Measurements from ENCODE around the gene RSPH9. TPM values are rescaled to one million over a fixed set of nuclear protein-coding genes. Genes with fewer than 3 reads are reported as not detected.
A peak's percentile ranks its signal among the peaks of the same experiment; 100 is the strongest.
"Not testable (repeated sequence)": the region's sequence is repeated elsewhere in the genome, so short reads cannot be mapped to it uniquely, and the experiment has no call there.

Gene RSPH9
- total RNA-seq, 2 donors from 2014 or later, result not detected

- H3K9me3 ChIP-seq, result no peaks in the 10 kb centered on the region
- H3K36me3 ChIP-seq, result no peaks in the 10 kb centered on the region
- H3K4me1 ChIP-seq, result peaks cover 10% of the 10 kb centered on the region
- intact Hi-C loops (cut with DNase I), result no loop called here
- no peak for TF ChIP-seq CTCF (IDR thresholded peaks at IDR 0.05)
- H3K27me3 ChIP-seq, result no peaks in the 10 kb centered on the region
- no peak for DNase-seq
- H3K9ac ChIP-seq (ENCODE audit: low read depth in 2 of 2, low read length in 2 of 2), result no peak overlapping the region
- H3K27ac ChIP-seq, result no peak overlapping the region
- H3K4me3 ChIP-seq, result no peak overlapping the region
These were observed 52.6 kb downstream of the RSPH9 start for GRCh38 chr6:43697421-43697820.

- no peaks in the 10 kb centered on the region for H3K9me3 ChIP-seq
- H3K27me3 ChIP-seq, result no peaks in the 10 kb centered on the region
- peak overlapping the region; percentile 41 to 57 for H3K9ac ChIP-seq (ENCODE audit: low read depth in 2 of 2, low read length in 2 of 2)
- intact Hi-C loops (cut with DNase I), result no loop called here
- no peaks in the 10 kb centered on the region for H3K36me3 ChIP-seq
- H3K27ac ChIP-seq, result peak overlapping the region; percentile 70
- TF ChIP-seq CTCF (IDR thresholded peaks at IDR 0.05), result no peak
- no peak overlapping the region for H3K4me3 ChIP-seq
- H3K4me1 ChIP-seq, result peaks cover 16% of the 10 kb centered on the region
- DNase-seq, result peak; percentile 57
These were observed 53.9 kb downstream of the RSPH9 start for GRCh38 chr6:43698584-43699349.

DNA sequence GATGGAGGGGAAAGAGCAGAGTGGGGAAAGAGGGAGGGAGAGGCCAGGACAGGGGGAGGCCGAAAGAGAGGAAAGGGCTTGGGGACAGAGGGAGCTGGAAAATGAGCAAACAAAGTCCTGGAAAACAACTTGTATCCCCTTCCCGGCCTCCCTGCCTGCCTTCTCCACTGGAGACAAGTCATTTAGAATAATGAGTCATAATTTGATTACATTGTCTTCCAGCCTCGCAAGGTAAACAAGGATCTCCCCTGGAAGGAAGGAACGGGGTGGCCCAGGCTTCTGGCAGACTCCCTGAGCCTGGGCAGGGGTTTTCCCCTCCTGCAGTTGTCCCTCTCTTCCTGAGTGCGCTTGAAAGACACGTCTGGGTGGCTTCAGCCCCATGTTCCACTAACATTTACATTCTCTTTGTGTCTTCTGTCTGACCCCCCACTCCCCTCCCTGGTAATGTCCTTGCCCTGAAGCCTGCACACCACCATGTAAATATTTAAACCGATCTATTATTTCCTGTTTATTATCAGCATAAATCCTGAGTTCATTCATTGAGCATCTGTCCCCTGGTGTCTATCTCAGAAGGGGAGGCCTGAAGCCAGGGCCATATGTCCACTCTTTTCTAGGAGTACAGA, 54.8 kb downstream of the RSPH9 start:
- DNase-seq, result peak; percentile 78
- intact Hi-C loops (cut with DNase I), result no loop called here
- Histone ChIP-seq H3K9me3 (no peaks in the 10 kb centered on the region), H3K4me1 (peaks cover 16% of the 10 kb centered on the region), H3K4me3 (no peak overlapping the region), H3K27ac (peak overlapping the region; percentile 70), H3K9ac (ENCODE audit: low read depth in 2 of 2, low read length in 2 of 2) (peak overlapping the region in 1 of 2 donors; percentile 57), H3K36me3 (no peaks in the 10 kb centered on the region), H3K27me3 (no peaks in the 10 kb centered on the region)
- no peak for TF ChIP-seq CTCF (IDR thresholded peaks at IDR 0.05)

- intact Hi-C loops (cut with DNase I); H3K9me3 ChIP-seq; H3K4me3 ChIP-seq; DNase-seq; H3K27me3 ChIP-seq; H3K27ac ChIP-seq; H3K36me3 ChIP-seq; H3K9ac ChIP-seq (ENCODE audit: low read depth in 2 of 2, low read length in 2 of 2): not testable (repeated sequence)
- peaks cover 16% of the 10 kb centered on the region for H3K4me1 ChIP-seq
These were observed 56.2 kb downstream of the RSPH9 start for GRCh38 chr6:43700939-43701560.

DNA sequence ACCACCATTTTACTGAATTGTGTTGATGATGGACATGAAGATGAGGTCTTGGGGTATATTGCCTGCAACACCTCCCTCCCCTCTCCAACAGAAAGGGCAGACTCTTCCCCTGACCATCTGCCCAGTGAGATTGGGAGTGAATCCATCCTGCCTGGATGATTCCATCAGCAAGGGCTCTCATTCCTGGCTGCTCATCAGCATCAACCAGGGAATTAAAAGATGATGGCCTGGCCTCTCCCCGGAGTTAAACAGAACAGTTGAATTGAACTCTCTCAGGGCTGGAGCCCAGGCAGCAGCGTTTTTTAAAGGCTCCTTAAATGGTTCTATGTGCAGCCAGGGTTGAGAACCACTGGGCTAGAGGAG, 57.3 kb downstream of the RSPH9 start:
- peak overlapping the region; percentile 75 for H3K27ac ChIP-seq
- H3K27me3 ChIP-seq, result no peaks in the 10 kb centered on the region
- intact Hi-C loops (cut with DNase I), result no loop called here
- peak overlapping the region in 1 of 2 donors; percentile 30 for H3K9ac ChIP-seq (ENCODE audit: low read depth in 2 of 2, low read length in 2 of 2)
- H3K4me1 ChIP-seq, result peaks cover 16% of the 10 kb centered on the region
- H3K9me3 ChIP-seq, result no peaks in the 10 kb centered on the region
- H3K4me3 ChIP-seq, result no peak overlapping the region
- TF ChIP-seq CTCF (IDR thresholded peaks at IDR 0.05), result no peak
- H3K36me3 ChIP-seq, result no peaks in the 10 kb centered on the region
- no peak for DNase-seq
